ENCODE data around the gene PLXNA4.
A peak's percentile ranks its signal among the peaks of the same experiment; 100 is the strongest.

PLXNA4 gene

DNA sequence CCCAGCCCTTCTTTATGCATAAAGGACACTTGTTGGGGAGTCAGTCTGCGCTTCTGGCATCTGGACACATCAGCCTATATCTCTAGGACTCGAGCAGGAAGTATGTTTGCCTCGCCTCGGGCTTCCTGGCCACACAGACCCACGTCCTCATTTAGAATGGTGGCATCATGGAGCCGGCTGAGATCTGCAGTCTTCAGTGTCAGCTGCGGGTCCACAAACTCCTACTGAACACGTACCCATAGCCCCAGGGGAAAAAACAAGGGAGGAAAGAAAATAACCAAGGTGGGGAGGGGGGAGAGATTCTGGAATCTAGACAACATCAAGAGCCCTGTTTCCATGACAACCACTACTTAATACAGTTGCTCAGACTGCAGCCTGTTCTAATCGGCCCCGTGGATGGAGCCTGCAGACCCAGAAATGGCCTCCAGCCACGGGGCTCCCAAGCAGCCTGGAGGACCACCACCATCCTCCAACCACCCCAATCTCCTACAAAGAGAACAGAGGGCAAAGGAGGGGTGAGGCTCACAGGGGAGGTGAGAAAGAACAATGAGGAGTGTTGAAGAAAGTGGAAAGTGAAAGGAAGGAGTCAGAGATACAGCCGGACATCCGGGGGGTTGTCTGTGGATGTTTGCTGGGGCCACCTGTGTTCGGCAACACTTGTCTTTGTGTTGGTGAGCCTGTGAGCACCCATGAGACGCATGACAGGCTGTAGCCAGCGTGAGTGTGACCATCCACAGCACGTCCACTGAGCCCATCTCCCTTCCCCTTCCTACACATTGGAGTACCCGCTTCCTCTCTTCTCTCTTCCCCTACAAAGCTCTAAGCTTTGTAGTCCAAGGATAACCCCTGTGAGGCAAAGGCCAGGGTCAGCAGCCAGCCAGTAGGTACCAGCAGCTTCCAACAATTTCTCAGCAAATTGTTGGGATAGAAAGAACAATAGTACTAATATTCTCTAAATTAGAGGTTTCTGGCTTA is 141.0 kb downstream of the PLXNA4 start:
- no peak for DNase-seq (ENCODE audit: low read depth)

GRCh38 chr7:132434041-132434440 is 142.2 kb downstream of the PLXNA4 start:
- DNase-seq (ENCODE audit: low read depth): no peak

DNA sequence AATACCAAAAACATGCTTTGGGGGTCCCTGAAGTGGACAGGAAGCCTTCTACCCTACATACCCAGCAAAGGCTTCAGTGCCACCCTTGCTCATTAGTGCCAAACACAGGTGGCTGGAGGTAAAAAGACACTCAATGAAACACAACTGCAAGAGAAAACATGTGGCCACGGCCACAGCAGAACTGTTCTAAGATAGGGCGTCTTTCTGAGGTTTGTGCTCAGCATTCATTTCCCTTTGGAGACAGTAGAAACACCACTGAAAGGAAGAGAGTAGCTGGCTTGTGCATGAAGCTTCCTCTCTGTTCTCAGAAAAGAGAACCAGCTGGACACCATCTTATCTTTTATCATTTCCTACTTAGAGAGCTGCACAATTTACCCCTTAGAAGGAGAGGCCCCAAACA is 143.0 kb downstream of the PLXNA4 start:
- no peak for DNase-seq (ENCODE audit: low read depth)

DNA sequence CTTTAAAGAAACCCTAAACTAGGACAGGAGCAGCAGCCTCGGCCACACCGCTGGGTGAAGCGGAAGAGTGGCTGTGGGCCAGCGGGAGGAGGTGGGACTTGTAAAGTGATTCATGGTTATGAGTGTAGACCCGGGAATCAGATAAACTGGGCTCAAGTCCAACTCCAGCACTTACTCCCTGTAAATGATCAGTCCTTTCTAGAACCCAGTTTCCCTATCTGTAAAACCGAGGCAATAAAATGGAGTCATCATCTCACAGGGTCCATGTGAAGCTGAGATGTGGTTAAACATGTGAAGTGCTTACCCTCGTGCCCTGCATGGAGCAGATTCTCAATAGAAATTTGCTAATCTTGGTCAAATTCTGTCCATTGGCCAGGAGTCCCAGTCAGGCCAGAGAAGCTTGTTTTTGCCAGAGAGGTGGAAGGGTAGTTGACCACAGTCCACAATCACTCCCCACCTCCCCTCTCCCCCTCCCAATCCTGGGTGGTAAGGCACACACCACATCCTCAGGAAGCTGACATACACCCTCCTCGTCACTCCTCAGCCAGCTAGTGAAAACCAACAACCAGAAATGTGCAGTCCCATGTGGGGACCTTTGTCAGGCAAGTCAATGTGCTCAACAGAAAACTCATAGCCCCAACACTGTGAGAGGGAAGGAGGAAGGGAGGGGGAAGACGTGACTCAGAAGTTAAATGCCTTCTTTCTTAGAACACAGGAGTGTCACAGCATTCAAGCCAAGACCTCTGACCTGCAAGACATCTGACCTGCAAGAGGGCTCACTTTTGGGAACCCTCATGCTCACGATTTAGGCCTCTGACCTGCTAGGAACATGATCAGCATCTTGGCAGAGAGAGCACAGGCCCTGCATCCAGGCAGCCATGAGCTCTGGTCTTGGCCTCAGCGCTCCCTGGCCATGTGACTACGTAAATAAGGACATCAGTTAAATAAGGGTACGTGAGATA is 145.1 kb downstream of the PLXNA4 start:
- DNase-seq (ENCODE audit: low read depth): peak; percentile 19

DNA sequence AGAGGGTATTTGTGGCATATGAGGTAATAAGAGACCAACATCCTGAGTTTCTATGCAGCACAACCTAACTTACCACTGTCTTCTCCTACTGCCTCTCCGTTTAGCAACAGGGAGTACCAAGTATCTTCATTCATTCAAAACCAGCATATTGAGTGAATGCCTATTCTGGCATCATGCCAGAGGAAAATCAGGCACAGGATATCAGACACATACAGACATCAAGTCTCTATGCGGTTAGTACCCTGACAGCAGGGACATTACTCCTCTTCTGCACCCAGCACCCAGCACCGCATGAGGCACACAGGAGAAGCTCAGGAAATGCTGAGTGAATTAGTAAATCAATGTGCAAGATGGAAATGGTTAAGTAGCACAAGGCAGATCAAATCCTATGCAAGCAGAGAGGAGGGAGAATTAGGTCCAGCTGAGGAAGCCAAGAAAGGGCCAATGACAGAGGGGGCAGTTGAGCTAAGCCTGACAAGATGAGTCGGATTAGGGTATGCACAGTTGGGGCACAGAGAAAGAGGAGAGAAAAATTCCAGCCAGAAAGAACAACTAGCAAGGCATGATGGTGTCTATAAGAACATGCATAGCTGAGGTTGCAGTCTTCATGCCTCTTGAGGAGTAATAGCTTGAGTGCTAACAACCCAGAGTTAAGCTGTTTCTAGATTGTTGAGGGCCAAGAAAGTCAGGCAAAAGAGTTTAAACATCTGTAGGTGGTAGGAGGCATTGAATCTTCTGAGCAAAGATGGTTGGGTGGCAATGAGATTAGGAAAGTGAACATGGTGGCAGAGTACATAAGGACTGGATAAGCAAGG is 146.0 kb downstream of the PLXNA4 start:
- DNase-seq (ENCODE audit: low read depth): no peak

DNA sequence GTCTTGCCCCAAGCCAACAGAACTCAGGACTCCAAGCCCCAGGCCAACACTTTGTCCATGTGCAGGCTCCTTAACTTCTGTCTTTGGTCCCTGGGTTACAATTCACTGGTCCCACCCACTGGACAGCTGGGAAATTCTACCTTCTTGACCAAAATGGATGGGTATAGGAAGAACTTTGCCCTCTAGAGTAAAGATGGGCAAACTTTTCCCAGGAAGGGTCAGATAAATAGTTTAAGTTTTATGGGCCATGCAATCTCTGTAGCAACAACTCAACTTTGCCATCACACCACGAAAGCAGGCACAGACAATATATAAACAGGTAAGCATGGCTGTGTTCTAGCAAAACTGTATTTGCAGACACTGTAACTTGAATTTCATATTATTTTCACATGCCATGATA is 147.1 kb downstream of the PLXNA4 start:
- DNase-seq (ENCODE audit: low read depth): no peak

DNA sequence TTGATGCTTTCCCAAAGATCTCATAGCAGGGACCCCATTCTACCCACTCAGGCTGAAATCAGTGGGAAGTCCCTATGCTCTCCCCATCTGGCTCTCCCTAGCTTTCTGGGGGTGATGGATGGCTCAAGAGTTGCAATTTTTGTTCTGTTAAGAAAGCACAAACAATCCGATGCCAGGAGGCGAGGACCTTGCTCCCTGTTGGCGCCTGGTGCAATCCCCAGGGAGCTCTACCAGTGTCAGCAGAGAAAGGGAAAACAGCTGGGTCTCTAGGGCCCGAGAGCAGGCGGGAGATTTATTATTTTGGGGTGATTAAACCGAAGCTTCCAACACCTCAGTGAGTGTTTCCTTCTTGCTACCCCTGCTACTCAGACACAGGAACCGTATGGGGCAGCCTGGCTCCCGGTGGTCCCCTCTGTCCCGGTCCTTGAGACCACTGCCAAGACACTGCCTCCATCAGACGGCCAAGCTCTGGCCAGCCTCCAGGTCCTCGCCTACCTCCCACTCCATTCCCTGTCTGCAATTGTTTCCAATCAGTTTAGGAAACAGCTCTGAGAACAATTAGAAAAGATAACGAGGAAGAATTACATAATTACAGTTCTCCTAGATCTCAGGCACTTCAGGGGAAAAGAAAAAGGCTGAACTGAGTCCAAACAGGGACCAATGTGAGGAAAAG is 147.9 kb downstream of the PLXNA4 start:
- DNase-seq (ENCODE audit: low read depth): no peak

- no peak for DNase-seq (ENCODE audit: low read depth)
Measured at GRCh38 chr7:132425942-132426341, 150.3 kb downstream of the PLXNA4 start.

DNA sequence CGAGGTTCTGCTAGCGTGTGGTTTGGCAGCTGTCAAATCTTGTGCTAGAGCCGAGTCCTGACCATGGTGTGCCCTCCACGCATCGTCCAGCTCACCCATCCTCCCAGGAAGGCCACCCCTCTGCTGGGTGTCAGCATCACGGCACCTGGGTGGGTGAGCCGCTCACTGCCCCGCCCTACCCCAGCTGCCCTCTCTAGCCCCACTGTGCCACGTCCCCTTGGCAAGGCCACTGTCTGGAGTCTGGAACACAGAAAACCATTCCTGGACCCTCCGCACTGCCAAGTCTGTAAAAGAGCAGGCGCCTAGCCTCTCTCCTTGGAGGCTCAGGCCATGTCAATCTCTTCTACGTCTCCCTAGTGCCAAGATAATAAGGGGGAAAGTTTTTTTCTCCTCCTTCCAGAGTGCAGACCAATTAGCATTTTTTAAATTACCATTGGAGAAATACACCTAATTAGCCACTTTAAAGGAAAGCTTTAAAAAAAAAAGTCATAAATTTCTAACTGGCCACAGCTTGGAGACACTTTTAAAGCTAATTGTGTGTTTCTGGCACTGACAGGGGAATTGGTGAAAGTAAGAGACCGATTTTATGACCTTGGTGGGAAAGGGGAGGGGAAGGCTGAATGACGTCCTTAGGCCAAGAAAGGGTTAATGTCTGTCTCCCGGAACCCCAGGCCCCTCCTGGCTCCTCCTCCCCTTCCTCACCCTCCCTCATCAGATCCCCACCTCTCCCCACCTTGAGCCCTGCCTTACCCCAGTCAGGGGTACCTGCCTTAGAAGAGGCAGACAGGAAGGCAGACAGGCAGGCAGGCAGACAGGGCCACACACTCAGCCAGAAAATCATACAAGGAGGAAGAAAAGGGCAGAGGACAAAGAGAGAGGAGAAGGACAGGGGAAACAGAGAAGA is 151.2 kb downstream of the PLXNA4 start:
- no peak for DNase-seq (ENCODE audit: low read depth)

DNA sequence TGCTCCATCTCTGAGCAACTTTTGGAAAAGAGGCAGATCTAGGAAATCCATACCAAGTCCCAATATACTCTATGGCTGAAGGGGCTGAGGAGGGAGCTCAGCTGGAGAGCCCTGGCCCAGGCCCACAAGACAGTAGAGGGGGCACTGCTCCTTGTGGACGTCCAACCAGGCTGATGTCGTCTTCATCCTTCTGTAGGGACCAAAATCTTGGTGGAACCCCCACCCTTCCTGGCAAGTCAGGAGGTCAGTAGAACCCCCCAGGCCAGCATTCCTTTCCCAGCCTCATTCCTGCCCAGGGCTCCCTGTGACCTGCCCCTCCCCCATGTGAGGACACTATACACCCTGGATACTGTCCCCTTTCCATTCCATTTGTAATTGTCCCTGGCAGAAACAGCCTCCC is 152.0 kb downstream of the PLXNA4 start:
- DNase-seq (ENCODE audit: low read depth): no peak

- DNase-seq (ENCODE audit: low read depth): no peak
Measured at GRCh38 chr7:132423594-132424200, 152.6 kb downstream of the PLXNA4 start.

GRCh38 chr7:132422502-132423111 is 153.7 kb downstream of the PLXNA4 start:
- DNase-seq (ENCODE audit: low read depth): no peak

- DNase-seq (ENCODE audit: low read depth): no peak
Measured at GRCh38 chr7:132420527-132420926, 155.7 kb downstream of the PLXNA4 start.

- DNase-seq (ENCODE audit: low read depth): no peak
Measured at GRCh38 chr7:132419542-132419941, 156.7 kb downstream of the PLXNA4 start.

- no peak for DNase-seq (ENCODE audit: low read depth)
Measured at GRCh38 chr7:132418840-132419239, 157.4 kb downstream of the PLXNA4 start.

- no peak for DNase-seq (ENCODE audit: low read depth)
Measured at GRCh38 chr7:132417103-132417906, 159.0 kb downstream of the PLXNA4 start.

GRCh38 chr7:132416395-132416794 is 159.9 kb downstream of the PLXNA4 start:
- DNase-seq (ENCODE audit: low read depth): no peak

DNA sequence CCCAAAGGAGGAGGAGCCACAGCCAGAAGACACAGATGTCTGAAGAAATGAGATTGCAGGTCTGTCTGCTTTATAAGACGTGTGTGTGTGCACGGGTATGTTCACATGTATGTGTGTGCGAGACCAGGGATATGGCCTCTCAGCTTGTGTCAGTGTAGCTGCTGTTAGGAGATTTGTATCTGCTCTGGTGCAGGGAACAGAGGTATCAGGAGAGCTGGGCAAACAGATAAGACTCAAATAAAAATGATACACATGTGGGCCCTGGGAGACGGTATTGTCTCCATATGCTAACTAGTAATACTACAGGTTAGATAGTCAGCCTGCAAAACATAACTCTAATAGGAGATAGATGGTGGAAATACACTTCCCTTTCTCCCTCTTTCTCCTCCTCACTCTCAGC is 161.0 kb downstream of the PLXNA4 start:
- DNase-seq (ENCODE audit: low read depth): no peak
